ENCODE data around the gene TMEM255A. TPM values are rescaled to one million over a fixed set of nuclear protein-coding genes. Genes with fewer than 3 reads are reported as not detected.
A peak's percentile ranks its signal among the peaks of the same experiment; 100 is the strongest.

Gene TMEM255A
- total RNA-seq, 1 donor from 2014 or later: 0.46 TPM

DNA sequence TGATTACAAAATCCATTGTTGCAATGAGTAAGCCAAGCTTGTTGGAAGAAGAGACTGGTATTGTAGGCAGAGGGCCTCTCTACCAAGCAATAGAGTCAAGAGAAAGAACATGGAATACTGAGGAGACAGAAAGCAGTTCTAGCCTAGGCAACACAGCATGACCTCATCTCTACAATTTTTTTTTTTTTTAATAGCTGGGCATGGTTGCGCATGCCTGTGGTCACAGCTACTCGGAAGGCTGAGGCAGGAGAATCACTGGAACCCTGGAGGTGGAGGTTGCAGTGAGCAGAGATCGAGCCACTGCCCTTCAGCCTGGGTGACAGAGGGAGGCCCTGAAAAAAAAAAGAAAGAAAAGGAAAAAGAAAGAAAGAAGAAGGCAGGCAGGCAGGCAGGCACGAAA is 72.3 kb downstream of the TMEM255A start:
- Mint-ChIP-seq H3K9me3 (ENCODE audit: low read depth) (peaks cover 3% of the 10 kb centered on the region), H3K27ac (no peak overlapping the region), H3K27me3 (no peaks in the 10 kb centered on the region), H3K36me3 (ENCODE audit: insufficient read depth) (peaks cover 1% of the 10 kb centered on the region), H3K4me3 (ENCODE audit: low read depth) (no peak overlapping the region), H3K4me1 (ENCODE audit: low read depth) (peaks cover 2% of the 10 kb centered on the region)
- TF ChIP-seq, protein P1, sequence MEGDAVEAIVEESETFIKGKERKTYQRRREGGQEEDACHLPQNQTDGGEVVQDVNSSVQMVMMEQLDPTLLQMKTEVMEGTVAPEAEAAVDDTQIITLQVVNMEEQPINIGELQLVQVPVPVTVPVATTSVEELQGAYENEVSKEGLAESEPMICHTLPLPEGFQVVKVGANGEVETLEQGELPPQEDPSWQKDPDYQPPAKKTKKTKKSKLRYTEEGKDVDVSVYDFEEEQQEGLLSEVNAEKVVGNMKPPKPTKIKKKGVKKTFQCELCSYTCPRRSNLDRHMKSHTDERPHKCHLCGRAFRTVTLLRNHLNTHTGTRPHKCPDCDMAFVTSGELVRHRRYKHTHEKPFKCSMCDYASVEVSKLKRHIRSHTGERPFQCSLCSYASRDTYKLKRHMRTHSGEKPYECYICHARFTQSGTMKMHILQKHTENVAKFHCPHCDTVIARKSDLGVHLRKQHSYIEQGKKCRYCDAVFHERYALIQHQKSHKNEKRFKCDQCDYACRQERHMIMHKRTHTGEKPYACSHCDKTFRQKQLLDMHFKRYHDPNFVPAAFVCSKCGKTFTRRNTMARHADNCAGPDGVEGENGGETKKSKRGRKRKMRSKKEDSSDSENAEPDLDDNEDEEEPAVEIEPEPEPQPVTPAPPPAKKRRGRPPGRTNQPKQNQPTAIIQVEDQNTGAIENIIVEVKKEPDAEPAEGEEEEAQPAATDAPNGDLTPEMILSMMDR (IDR thresholded peaks at IDR 0.05; ENCODE audit: unreplicated experiment): no peak
- DNase-seq (ENCODE audit: low spot score, unreplicated experiment): no peak

- Mint-ChIP-seq H3K27ac (no peak overlapping the region), H3K4me3 (ENCODE audit: low read depth) (no peak overlapping the region), H3K36me3 (ENCODE audit: insufficient read depth) (peaks cover 2% of the 10 kb centered on the region), H3K9me3 (ENCODE audit: low read depth) (peaks cover 6% of the 10 kb centered on the region), H3K4me1 (ENCODE audit: low read depth) (peaks cover 2% of the 10 kb centered on the region), H3K27me3 (no peaks in the 10 kb centered on the region)
- no peak for DNase-seq (ENCODE audit: low spot score, unreplicated experiment)
- TF ChIP-seq, protein P1 (IDR thresholded peaks at IDR 0.05; ENCODE audit: unreplicated experiment): no peak
These were observed 74.4 kb downstream of the TMEM255A start for GRCh38 chrX:120236687-120237479.

GRCh38 chrX:120235284-120235683 is 76.0 kb downstream of the TMEM255A start:
- H3K27ac Mint-ChIP-seq: no peak overlapping the region
- no peak overlapping the region for H3K4me3 Mint-ChIP-seq (ENCODE audit: low read depth)
- peaks cover 8% of the 10 kb centered on the region for H3K9me3 Mint-ChIP-seq (ENCODE audit: low read depth)
- no peaks in the 10 kb centered on the region for H3K27me3 Mint-ChIP-seq
- TF ChIP-seq, protein P1 (IDR thresholded peaks at IDR 0.05; ENCODE audit: unreplicated experiment): no peak
- peaks cover 2% of the 10 kb centered on the region for H3K4me1 Mint-ChIP-seq (ENCODE audit: low read depth)
- H3K36me3 Mint-ChIP-seq (ENCODE audit: insufficient read depth): peaks cover 2% of the 10 kb centered on the region
- DNase-seq (ENCODE audit: low spot score, unreplicated experiment): no peak

GRCh38 chrX:120228187-120228908 is 82.9 kb downstream of the TMEM255A start:
- Mint-ChIP-seq H3K9me3 (ENCODE audit: low read depth) (peaks cover 8% of the 10 kb centered on the region), H3K4me1 (ENCODE audit: low read depth) (peaks cover 5% of the 10 kb centered on the region), H3K4me3 (ENCODE audit: low read depth) (no peak overlapping the region), H3K27ac (peak overlapping the region; percentile 57), H3K36me3 (ENCODE audit: insufficient read depth) (peaks cover 1% of the 10 kb centered on the region), H3K27me3 (no peaks in the 10 kb centered on the region)
- TF ChIP-seq, protein P1 (IDR thresholded peaks at IDR 0.05; ENCODE audit: unreplicated experiment): no peak
- DNase-seq (ENCODE audit: low spot score, unreplicated experiment): no peak

DNA sequence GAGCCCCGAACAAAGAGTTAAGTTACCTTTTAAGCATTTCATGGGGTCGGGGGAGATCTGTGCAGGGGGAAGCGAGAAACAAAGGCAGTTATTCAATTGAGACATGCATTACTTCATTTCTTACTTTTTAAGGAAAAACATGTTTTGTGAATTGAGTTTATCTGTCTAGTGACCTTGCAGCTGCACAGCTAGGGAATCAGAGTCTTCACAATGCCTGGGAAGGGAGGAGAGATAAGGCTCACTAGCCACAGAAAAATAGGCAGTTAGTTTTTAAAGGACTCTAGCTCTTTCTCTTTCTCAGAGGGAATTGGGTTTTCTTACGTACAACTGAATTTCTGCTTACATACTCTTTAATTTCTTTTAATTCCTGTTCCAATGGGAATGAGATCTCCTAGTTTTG is 86.9 kb downstream of the TMEM255A start:
- Mint-ChIP-seq H3K27me3 (no peaks in the 10 kb centered on the region), H3K27ac (no peak overlapping the region), H3K4me1 (ENCODE audit: low read depth) (peaks cover 5% of the 10 kb centered on the region), H3K4me3 (ENCODE audit: low read depth) (no peak overlapping the region), H3K9me3 (ENCODE audit: low read depth) (peaks cover 8% of the 10 kb centered on the region), H3K36me3 (ENCODE audit: insufficient read depth) (no peaks in the 10 kb centered on the region)
- TF ChIP-seq, protein P1 (IDR thresholded peaks at IDR 0.05; ENCODE audit: unreplicated experiment): no peak
- DNase-seq (ENCODE audit: low spot score, unreplicated experiment): no peak
